K562 (cell line): ENCODE results near the gene OXNAD1. TPM values are rescaled to one million over a fixed set of nuclear protein-coding genes. Genes with fewer than 3 reads are reported as not detected.

Experiments
- ATF2 ChIP-seq: sonication (generic); formaldehyde crosslinking; IDR thresholded peaks from 2 replicates; pipeline ENCODE4 v1.8.1; 2022; ENCODE audit warnings: missing genetic modification reagents
- ATF4 ChIP-seq: fragments of 450-650 bp; formaldehyde crosslinking; IDR thresholded peaks from 2 replicates; pipeline ENCODE4 v1.4.0; 2022; ENCODE audit warnings: mild to moderate bottlenecking, moderate library complexity
- DPF2 ChIP-seq: fragments of 450-650 bp; IDR thresholded peaks from 2 replicates; pipeline ENCODE4 v1.6.1; 2016
- ELF4 ChIP-seq: fragments of 450-650 bp; formaldehyde crosslinking; IDR thresholded peaks from 2 replicates; pipeline ENCODE4 v1.4.0; 2022; ENCODE audit warnings: missing genetic modification characterization
- GABPA ChIP-seq: fragments of 200-800 bp; sonication (Bioruptor generic); conservative IDR thresholded peaks from 2 replicates; pipeline ENCODE4 v1.6.1; 2016; ENCODE audit warnings: low read depth, missing genetic modification characterization, missing compliant biosample characterization
- GMEB1 ChIP-seq: fragments of 250-450 bp; sonication (Bioruptor Pico); IDR thresholded peaks from 2 replicates; pipeline ENCODE4 v1.4.0; 2020; ENCODE audit warnings: mild to moderate bottlenecking
- HDAC2 ChIP-seq: fragments of 450-650 bp; IDR thresholded peaks from 2 replicates; pipeline ENCODE4 v1.6.1; 2016; ENCODE audit warnings: mild to moderate bottlenecking
- HMG20A ChIP-seq: fragments of 450-650 bp; formaldehyde crosslinking; conservative IDR thresholded peaks from 2 replicates; pipeline ENCODE4 v1.4.0; 2020; ENCODE audit warnings: mild to moderate bottlenecking, mixed read lengths
- HNRNPUL1 ChIP-seq: fragments of 200-400 bp; formaldehyde crosslinking; IDR thresholded peaks from 2 replicates; pipeline ENCODE4 v1.6.1; 2017; ENCODE audit warnings: low read length
- MTA3 ChIP-seq: fragments of 450-650 bp; formaldehyde crosslinking; IDR thresholded peaks from 2 replicates; pipeline ENCODE4 v1.6.1; 2017; ENCODE audit warnings: mild to moderate bottlenecking, borderline replicate concordance
- PBX2 ChIP-seq, 2 experiments: IDR thresholded peaks in 1 of 2; conservative IDR thresholded peaks in 1 of 2; 2 replicates each; pipeline ENCODE4 v1.6.1; 2016; ENCODE audit warnings: low read depth in 2 of 2, mild to moderate bottlenecking in 1 of 2, missing compliant biosample characterization in 1 of 2, missing genetic modification characterization in 1 of 2, moderate library complexity in 1 of 2
- PHF21A ChIP-seq: fragments of 450-650 bp; IDR thresholded peaks from 2 replicates; pipeline ENCODE4 v1.6.1; 2017; ENCODE audit warnings: low read depth, borderline replicate concordance
- SREBF2 ChIP-seq: sonication (generic); formaldehyde crosslinking; IDR thresholded peaks from 2 replicates; pipeline ENCODE4 v1.4.0; 2020; ENCODE audit warnings: mild to moderate bottlenecking, missing genetic modification reagents
- SRSF1 ChIP-seq: fragments of 200-400 bp; formaldehyde crosslinking; IDR thresholded peaks from 2 replicates; pipeline ENCODE4 v1.6.1; 2017; ENCODE audit warnings: mild to moderate bottlenecking, low read depth, low read length, moderate library complexity
- THRB ChIP-seq: fragments of 450-650 bp; formaldehyde crosslinking; conservative IDR thresholded peaks from 2 replicates; pipeline ENCODE4 v1.4.0; 2022; ENCODE audit warnings: mild to moderate bottlenecking, missing genetic modification characterization
- ZC3H4 ChIP-seq: sonication (generic); formaldehyde crosslinking; IDR thresholded peaks from 2 replicates; pipeline ENCODE4 v1.9.0; 2021; ENCODE audit warnings: missing genetic modification reagents, borderline replicate concordance
- ZNF431 ChIP-seq: sonication (generic); formaldehyde crosslinking; IDR thresholded peaks from 2 replicates; pipeline ENCODE4 v1.8.0; 2022; ENCODE audit warnings: mild to moderate bottlenecking, missing genetic modification reagents
- ZNF707 ChIP-seq: fragments of 250-450 bp; sonication (Bioruptor Pico); conservative IDR thresholded peaks from 2 replicates; pipeline ENCODE4 v1.8.0; 2022; ENCODE audit warnings: inconsistent platforms, mild to moderate bottlenecking, moderate library complexity
- ZNF764 ChIP-seq: fragments of 250-450 bp; sonication (Bioruptor Pico); IDR thresholded peaks from 2 replicates; pipeline ENCODE4 v1.4.0; 2020; ENCODE audit warnings: low read depth, mild to moderate bottlenecking, moderate library complexity
- polyA plus RNA-seq, 8 experiments: library from polyadenylated mRNA; depleted of rRNA in 4 of 8; stranded (reverse) in 5 of 8; unstranded in 3 of 8; fragments of >200 nt; fragmentation: Nextera tagmentation in 2 of 8; fragmentation: Illumina TruSeq in 1 of 8; extraction: Ambion mirVana in 2 of 8; extraction: Trizol in 1 of 8; gene quantifications; 2 replicates each; pipeline versions ENCODE4 v1.2.1 to v1.2.3, GENCODE V29; 2011 to 2014; ENCODE audit warnings: inconsistent platforms in 1 of 8, missing spikeins in 1 of 8
- total RNA-seq, 7 experiments: library from RNA; depleted of rRNA in 6 of 7; stranded (reverse); fragments of >200 nt in 6 of 7; fragmentation: Illumina TruSeq in 2 of 7; extraction: Trizol in 2 of 7; gene quantifications; 2 replicates each; pipeline versions ENCODE4 v1.2.1 to v1.2.3, GENCODE V29; 2011 to 2021; ENCODE audit warnings: low replicate concordance in 1 of 7

The OXNAD1 gene
- total and polyA plus RNA-seq, 9 of the 15 experiments (the other 6 are each of a cell fraction or from before 2014, with no cell fraction given) = 12.8 to 44.4 (median 41.1) TPM

- TF ChIP-seq PBX2 (CRISPR knock-in tag; IDR thresholded peaks at IDR 0.05; ENCODE audit: low read depth) (no peak), PBX2 (tag; conservative IDR thresholded peaks at IDR 0.05; ENCODE audit: low read depth) (no peak), DPF2 (peak; percentile 44), ZNF764 (CRISPR knock-in tag) (no peak), HNRNPUL1 (no peak), ATF2 (CRISPR knock-in tag) (no peak), ZNF707 (CRISPR knock-in tag) (no peak), PHF21A (0 out of 2 replicates have a peak, but pooled peaks have one; percentile 53), ZNF431 (no peak), GABPA (no peak), MTA3 (no peak), GMEB1 (CRISPR knock-in tag) (no peak), ATF4 (CRISPR knock-in tag) (no peak), HDAC2 (no peak), HMG20A (CRISPR knock-in tag) (no peak), THRB (no peak), SRSF1 (no peak), SREBF2 (CRISPR knock-in tag) (no peak), ZC3H4 (CRISPR knock-in tag) (no peak), ELF4 (CRISPR knock-in tag) (no peak)
Observed at GRCh38 chr3:16264174-16264707, 771 bp upstream of the OXNAD1 start (continued).
